HG03460 (cell line): ENCODE measurements around the gene AADACL4.
"Not testable (repeated sequence)": the region's sequence is repeated elsewhere in the genome, so short reads cannot be mapped to it uniquely, and the experiment has no call there.

ENCODE experiments used
- ATAC-seq: cut with Tn5 transposase; IDR thresholded peaks from one replicate; pipeline ENCODE4 v1.9.1; 2021; ENCODE audit not compliant: unreplicated experiment

AADACL4 gene

DNA sequence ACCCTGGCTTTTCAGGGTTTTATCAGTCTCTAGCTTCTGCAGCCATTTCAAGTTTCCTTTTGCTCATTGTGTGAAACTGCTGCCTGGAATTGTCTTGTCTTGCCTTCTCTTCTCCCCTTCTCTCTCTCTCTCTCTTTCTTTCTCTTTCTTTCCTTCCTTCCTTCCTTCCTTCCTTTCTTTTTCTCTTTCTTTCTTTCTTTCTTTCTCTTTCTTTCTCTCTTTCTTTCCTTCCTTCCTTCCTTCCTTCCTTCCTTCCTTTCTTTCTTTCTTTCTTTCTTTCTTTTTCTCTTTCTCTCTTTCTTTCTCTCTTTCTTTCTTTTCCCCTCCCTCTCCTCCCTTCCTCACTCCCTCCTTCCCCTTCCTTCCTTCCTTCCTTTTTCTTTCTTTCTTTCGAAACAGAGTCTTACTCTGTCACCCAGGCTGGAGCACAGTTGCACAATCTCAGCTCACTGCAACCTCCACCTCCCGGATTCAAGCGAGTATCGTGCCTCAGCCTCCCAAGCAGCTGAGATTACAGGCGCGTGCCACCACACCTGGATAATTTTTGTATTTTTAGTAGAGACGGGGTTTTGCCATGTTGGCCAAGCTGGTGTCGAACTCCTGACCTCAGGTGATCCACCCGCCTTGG is 14.1 kb downstream of the AADACL4 start:
- ATAC-seq = not testable (repeated sequence)

DNA sequence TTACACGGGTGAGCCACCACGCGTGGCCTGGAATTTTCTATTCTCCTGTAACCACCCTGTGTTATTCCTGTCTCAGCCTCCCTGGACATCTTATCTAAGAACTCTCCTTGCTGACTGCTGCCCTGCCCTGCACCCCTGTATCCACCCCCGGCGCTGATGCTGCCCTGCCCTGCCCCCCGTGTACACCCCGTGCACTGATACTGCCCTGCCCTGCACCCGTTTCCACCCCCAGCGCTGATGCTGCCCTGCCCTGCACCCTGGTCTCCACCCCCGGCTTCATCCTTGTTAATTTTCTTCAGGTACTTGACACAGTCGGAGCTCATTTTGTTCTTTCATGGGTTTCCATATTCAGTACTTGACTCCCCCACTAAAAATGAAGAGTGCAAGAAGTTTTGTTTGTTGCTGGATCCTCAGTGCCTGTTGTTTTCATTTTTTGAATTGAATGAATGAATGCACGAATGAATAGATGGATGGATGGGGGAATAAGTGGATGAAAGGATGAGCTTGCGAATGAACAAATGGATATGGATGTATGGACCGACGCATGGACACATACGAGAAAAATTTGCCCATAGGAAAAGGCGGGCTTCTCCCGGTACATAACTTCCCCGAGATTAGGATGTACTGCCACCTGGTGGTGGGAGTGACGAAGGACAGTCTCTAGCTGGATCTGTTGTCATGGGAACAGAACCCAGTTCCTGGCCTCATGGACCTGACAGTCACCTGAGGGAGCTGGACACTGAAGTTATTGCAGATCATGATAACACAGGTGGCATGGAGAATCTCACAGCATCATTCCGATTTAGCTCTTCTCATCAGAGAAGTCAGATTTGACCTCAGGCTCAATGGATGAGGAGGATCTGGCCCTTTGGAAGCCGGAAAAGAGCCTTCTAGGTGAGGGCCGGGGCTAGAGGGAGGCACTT is 14.9 kb downstream of the AADACL4 start:
- no peak for ATAC-seq

DNA sequence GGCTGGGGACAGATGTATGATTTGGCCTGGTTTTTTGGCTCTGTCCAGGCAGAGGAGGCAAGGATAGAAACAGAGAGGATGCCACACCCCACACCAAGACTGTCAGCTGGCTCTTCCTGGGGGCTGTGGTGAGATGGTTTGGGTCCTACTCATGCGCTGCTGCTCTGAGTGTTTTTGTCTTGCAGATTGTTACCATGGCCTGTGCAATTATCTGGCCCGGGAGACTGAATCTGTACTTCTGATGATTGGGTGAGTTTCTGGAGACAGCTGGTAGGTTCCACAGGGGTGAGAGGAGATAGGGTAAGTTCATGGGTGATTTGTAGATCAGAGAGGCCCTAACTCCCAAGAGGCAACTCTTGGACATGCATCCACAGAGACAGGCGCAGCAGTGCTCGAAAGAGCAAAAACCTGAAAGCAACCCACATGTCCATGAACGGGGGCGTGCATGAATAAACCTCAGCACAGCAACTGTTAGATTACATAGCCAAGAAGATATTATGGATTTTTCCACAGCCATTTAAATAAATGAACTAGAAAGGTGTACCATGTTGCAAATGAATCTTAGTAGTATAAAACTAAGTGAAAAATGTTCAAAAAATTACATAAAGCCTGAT is 17.8 kb downstream of the AADACL4 start:
- no peak for ATAC-seq

GRCh38 chr1:12662556-12662955 is 18.7 kb downstream of the AADACL4 start:
- ATAC-seq = no peak

GRCh38 chr1:12665511-12665910 is 21.6 kb downstream of the AADACL4 start:
- no peak for ATAC-seq

DNA sequence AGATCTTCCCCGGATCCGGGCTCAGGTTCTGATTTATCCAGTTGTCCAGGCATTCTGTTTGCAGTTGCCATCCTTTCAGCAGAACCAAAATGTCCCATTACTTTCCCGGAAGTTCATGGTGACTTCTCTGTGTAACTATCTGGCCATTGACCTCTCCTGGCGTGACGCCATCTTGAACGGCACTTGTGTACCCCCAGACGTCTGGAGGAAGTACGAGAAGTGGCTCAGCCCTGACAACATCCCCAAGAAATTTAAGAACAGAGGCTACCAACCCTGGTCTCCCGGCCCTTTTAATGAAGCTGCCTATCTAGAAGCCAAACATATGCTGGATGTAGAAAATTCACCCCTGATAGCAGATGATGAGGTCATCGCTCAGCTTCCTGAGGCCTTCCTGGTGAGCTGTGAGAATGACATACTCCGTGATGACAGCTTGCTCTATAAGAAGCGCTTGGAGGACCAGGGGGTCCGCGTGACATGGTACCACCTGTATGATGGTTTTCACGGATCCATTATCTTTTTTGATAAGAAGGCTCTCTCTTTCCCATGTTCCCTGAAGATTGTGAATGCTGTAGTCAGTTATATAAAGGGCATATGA is 22.4 kb downstream of the AADACL4 start:
- no peak for ATAC-seq

GRCh38 chr1:12669529-12670068 is 25.7 kb downstream of the AADACL4 start:
- ATAC-seq = no peak

- ATAC-seq = no peak
These were observed 30.5 kb downstream of the AADACL4 start for GRCh38 chr1:12674358-12674757.

DNA sequence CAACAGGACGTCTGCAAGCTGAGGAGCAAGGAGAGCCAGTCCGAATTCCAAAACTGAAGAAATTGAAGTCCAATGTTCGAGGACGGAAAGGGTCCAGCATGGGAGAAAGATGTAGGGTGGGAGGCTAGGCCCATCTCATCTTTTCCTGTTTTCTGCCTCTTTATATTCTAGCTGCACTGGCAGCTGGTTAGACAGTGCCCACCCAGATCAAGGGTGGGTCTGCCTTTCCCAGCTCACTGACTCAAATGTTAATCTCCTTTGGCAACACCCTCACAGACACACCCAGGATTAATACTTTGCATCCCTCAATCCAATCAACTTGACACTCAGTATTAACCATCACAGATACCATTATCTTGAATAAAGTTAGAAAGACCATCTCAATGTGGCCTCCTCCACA is 32.2 kb downstream of the AADACL4 start:
- not testable (repeated sequence) for ATAC-seq

DNA sequence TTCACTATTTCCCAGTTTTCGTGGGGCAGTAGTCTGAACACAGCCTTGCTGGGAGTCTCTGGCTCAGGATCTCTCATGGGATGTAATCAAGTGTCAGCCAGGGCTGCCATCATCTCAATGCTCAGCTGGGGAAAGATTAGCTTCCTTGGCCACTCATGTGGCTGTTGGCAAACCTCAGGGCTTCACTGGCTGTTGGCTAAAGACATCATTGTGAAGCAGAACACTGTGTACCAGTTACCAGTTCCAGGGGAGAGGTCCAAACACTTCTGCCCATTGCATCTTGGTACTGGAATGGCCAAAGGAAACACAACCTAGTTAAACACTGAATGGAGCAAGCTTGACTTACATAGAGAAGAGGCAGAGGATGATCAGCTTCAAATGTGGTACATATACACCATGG is 33.7 kb downstream of the AADACL4 start:
- ATAC-seq = no peak

GRCh38 chr1:12678350-12678749 is 34.5 kb downstream of the AADACL4 start:
- no peak for ATAC-seq

DNA sequence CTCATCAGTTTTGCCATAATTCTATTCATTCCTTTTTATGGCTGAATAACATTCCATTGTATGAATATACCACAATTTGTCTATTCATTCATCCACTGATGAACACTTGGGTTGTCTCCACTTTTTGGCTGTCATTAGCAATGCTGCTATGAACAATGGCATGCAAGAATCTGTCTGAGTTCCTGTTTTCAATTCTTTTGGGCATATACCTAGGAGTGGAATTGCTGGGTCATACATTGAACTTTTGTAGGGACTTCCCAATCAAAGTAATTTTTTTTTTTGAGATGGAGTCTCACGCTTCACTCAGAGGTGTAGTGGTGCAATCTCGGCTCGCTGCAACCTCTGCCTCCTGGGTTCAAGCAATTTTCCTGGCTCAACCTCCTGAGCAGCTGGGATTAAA is 34.9 kb downstream of the AADACL4 start:
- ATAC-seq = no peak

DNA sequence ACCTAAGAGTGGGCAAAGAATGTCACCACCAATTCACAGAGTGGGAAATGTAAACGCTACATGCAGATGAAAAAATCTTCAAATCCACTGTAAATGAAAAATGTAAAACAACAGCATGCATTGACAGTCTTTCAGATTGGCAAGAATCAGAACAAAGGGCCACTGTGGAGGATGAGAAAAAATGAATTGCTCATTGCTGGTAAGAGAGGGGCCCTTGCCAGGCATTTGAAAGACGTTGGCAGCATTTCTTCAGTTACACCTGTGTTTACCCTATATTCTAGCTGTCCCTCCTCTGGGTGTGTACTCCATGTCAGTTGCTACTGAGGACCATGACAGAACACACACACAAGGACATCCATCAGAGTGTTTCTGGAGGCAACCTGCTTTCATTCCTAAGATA is 46.3 kb downstream of the AADACL4 start:
- ATAC-seq = no peak

- no peak for ATAC-seq
These were observed 49.3 kb downstream of the AADACL4 start for GRCh38 chr1:12692967-12693782.

DNA sequence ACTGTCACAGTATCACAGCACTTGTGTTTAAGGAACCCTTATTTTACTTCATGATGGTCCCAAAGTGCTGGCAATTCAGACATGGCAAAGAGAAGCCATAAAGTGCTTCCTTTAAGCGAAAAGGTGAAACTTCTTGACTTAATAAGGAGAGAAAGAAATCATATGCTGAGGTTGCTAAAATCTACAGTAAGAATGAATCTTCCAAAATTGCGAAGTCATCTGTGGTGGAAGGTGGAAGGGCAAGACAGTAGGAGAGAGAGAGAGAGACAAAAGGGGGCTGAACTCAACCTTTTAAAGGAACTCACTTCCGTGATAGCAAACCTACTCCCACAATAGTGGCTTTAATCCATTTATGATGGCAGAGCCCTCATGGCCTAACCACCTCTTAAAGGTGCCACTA is 52.8 kb downstream of the AADACL4 start:
- no peak for ATAC-seq

DNA sequence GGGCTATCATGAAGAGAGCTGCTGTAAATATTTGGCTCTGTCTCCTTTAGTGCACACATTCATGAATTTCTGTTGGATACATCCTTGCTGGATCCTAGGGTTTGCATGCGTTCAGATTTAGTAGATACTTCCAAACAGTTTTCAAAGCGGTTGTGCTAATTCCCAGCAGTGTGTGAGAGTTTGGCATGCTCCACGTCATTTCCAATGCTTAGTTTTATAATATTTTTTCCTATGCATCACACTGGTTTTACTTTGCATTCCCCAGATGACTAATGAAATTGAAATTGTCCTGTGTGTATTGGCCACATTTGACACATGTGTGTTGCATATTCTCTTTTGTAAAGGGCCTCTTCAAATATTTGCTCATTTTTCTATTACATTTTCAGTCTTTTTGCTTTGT is 53.5 kb downstream of the AADACL4 start:
- ATAC-seq = no peak

DNA sequence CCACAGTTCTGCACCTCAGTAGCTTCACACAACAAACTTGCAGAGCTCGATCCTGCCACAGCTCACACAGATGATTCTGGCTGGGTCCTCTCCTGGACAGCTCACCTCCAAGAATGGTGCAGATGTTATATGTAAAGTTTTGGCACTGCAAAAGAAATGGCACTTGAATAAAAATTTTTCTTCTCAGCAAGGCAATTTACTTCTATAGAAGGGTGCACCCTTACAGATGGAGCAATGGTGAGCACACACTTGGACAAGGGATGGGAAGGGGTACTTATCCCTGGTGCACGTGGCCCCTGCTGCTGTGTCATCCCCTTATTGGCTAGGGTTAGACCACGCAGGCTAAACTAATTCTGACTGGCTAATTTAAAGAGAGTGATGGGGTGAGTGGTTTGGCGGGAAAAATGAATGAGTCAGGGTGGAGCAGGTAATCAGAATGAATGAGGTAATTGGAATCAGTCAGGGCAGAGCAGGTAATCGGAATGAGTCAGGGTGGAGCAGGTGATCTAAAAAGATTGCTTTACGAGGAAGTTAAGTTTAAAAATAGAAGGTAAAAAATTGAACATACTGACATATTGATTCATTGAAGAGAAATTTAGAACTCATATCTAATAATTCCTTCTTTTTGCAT is 60.1 kb downstream of the AADACL4 start:
- ATAC-seq = no peak

DNA sequence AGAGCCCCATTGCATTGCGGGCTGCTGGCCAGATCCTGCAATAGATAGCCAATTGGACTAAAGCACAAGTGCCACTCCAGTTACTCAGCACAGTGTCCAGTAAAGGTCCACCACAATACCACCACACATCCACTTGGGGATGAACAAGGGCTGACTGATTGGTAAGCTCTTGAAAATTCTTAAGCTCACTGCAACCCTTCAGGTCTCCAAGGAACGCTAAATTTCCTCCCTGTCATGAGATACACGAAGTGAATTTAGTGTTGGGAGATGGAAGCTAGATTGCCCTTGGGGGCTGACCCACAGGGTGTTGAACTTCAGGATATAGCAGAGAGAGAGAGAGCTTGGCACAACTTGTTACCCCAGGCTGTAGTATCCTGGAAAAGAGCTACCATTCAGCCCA is 62.2 kb downstream of the AADACL4 start:
- ATAC-seq = no peak

- ATAC-seq = no peak
These were observed 64.7 kb downstream of the AADACL4 start for GRCh38 chr1:12708396-12709090.
